NCI-H2196 treated with DMSO at 0.1 percent for 48 hours (cell line): ENCODE measurements around the gene CEP83.

ENCODE experiments used
- DNase-seq: peaks from one replicate; lab custom pipeline; 2025; ENCODE audit not compliant: unreplicated experiment; lab: John Stamatoyannopoulos, UW

Gene CEP83

DNA sequence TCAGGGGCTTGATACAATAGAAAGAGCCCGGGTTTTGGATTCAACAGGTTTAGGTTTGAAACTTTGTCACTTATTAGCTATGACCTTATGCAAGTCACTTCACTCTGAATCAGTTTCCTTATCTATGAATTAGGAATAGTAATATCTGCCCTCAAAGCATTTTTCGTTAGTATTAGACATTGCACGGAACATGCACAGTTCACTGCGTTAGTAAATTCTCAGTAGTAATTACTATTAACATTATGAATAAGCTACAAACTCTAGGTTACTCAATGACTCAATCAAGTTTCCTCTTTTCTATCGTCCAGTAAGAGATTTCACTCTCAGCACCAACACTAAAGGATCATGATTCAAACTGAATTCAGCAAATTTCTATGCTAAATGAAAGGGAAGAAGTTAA lies 150.3 kb downstream of the CEP83 start:
- no peak for DNase-seq

DNA sequence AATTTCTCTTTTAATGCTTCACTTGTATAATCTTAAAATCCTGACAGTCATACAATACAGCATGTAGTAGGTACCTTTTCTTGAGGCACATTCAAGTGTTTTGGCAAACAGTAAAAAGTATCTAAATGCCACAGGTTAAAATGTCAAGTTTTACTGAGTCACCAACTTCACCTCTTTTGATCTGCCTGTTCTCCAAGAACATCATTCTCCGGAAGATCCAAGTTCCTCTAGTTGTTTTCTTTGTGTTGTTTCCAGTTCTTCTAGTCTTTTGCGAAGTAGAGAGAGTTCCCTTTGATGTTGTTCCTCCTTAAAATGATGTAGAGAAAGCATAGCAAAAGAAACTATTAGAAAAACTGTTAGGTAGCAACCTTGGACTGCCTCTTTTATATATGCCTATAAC lies 151.1 kb downstream of the CEP83 start:
- no peak for DNase-seq

DNA sequence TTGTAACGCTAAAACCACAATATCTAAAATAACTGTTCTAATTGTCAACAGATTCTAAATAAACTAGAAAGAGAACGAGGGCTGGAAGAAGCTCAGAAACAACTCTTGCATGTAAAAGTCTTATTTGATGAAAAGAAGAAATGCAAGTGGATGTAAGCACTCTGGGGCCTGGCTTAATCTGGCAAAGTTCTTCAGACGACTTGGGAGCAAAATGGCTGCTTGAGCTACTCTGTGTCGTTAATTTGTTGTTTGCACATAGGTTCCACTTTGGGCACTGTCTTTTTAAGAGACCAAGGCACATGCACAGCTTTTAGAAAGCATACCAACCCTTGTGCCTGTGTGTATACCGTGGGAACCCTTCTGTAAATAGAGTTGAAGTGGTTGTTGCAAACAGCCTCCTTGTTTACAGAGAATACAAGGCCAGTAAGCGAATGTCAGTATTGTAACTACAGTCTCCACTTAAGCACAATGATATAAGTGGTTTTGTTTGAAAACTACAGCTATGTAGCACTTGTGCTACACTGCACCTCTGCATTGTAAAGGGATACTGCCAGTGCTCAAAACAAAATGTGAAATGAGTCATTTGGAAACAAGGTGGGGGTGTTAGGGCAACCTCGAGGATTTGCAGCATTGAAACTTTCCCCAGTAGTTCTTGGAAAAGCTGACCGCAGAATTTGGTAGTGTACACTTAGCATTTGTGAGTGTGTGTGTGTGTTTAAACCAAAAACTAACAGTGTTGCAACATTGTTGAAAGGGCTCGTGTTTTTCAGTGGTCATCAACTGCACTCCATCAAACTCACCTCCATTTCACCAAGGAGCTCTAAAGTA lies 154.3 kb downstream of the CEP83 start:
- no peak for DNase-seq

DNA sequence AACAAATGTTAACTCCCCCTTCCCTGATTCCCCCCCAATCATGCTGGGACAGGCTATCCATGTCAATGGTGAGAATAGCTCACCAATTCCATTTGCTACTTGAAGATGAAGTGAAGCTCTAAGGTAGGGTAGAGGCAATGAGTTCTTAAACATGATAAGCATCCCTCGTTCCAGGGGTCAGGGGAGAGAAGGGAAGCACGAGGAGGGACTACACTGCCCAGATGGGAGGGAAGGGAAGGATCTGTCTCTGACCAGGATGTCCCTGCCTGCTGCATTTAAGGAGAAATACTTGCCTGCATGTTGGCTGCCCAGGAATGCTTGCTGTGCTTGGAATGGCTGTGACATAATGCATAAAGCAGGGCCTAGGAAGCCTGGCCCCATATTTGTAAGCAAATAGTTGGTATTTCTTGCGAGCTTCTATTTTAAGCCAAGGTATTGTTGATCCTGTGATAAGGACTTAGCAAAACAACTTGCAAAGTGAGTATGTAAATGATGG lies 155.1 kb downstream of the CEP83 start:
- no peak for DNase-seq

DNA sequence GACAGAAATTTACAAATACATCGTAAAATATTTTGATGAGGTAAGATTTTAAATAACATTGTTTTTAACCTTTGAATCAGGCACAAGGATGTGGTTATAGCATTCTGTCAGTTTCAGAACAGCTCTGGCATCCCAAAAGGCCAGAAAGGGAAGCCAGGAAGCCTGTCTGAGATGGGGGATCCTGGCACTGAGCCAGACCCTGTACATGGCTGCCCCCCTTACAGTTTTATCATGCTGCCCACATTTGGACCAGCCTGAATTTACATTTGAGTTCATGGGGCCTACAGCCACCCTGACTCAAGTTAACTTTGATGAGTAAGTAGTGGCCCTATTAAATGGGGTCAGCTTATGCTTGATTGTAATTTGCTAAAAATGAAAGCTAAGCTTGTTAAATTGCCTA lies 155.7 kb downstream of the CEP83 start:
- no peak for DNase-seq

DNA sequence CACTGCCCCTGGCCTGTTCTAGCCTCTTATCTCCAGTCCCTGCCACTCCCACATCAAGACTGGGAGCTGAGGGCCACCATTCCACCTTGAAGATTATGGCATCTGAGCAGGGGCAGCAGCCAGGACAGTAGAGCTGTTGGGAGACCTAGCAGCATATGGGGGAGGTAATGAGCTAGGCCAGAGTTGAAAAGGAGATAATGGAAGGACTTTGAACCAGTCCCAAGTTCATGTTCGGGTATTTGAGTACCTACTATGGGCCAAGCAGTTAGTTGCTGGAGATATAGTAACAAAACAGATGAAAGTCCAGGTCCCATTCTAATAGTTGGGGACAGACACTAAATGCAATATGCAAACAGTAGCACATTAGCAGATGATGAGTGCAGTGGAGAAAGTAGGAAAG lies 159.8 kb downstream of the CEP83 start:
- DNase-seq = no peak

DNA sequence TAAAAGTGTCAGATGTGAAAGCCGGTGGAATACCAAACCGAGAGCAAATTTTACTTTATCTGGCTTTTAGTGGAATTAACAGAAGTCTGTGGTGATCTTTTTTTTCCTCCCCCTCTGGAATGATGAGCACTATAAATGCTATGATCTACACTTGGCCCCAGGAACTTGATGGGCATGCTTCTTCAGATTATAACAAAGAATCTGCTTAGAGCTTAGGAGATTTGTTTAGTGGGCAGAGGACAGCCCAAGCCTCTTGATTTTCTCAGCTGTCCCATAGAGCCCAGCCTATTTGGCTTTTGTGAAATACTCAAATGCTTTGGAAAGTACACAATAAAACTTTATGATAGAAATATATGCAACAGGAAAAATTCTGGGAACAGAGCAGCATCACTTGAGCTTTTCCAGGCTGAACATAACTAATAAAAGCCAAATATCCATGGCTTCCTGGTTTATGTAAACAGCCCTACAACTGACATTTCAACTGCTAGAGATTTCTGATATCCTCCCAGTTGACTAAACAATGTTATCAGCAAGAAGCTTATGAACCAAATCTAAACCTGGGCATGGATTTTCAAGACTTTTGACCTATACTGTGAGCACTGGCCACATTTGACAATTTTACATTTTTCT lies 161.7 kb downstream of the CEP83 start:
- DNase-seq = no peak

DNA sequence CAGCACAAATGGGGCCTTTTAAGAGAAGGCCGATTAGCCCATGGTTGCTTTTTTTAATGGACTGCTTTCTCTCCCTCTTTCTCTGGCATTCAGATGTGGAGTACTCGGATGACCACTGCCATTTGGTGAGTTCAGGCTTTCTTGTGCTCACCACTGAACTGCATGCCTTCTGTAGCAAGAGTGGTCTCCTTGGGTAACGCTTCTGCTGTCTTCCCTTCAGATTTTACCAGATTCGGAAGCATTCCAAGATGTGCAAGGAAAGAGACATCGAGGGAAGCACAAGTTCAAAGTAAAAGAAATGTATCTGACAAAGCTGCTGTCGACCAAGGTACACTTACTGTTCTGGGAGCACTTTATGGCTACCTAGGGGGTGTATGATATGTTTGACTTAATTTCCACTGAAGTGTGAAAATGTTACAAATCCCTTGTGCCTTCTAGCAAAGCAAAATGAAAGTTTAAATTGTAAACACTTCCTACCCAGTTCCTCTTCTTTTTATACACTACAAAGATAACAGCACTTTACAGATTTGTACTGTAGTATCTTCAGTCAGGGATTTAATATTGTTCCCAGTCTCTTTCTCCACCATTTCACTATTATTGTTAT lies 162.5 kb downstream of the CEP83 start:
- DNase-seq = no peak

DNA sequence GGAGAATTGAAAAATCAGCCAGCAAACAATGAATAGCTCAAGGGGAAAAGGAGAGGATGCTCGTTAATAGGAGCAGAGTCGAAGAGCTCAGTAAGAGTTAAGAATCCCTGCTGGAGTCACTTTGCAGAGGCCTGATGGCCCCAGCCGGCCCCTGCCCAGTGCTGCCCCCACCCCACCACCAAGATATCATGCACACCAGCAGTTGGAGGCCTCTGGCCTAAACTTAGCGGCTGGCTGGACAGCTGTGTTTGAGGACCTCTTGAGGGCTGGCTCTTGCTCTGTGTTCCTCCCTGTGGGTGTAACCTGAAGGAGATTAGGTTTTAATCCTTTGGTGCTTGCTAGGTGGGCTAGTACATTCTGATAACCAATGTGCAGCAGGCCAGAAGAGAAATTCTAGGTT lies 169.3 kb downstream of the CEP83 start:
- no peak for DNase-seq

DNA sequence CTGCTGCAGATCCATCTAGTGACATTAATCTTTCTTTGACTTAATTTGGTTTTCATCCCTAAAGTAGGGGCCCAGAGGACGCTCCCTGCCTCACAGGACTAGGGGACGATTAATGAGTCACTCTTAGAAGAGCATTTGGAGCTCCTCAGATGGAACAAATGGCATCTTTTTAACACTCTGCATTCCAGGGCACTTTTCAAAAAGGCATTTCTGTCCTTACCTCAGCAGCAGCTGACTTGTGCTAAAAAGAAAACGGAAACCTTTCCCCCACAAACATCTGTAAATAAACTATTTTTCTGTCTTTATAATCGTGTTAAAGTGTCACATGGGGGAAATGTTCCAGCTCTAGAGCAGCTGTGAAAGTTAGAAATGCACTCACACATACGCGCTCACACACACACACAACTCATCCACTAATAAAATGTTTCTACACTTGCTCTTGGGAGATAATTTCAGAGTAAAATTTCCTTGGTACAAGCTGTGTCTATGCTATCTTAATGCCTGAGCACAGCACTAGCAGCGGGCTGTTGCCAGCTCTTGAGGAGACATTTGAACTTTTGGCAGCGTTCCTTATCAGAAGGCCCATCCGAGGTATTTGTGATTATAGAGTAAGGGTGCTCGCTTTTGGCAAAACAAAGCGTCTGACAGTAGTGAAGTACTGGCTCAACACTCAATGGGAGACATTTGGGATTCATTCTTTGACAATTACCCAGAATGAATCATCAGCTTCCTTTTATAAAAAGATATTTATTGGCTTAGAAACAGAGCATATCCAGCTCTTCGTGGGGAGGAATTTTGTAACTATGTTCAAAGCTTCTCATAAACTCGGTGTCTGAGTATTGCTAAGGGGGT lies 170.0 kb downstream of the CEP83 start:
- no peak for DNase-seq

DNA sequence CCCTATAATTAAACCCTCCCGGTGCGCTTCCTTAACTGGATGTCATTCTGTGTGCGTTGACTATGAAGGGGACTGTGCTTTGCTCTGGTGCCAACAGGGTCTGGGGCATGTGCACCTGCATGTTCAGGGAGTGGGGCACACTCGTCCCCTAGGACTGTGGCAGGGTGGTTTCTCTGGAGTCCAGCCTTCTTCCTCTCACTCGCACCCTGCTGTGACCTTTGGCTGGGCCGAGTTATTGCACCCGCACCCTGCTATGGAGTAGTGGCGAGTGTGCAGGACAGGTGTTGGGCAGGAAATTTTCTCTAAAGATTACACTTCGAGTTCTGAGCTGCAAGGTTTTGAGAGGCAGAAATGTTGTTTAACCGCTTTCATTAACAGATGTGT lies 172.4 kb downstream of the CEP83 start:
- no peak for DNase-seq

DNA sequence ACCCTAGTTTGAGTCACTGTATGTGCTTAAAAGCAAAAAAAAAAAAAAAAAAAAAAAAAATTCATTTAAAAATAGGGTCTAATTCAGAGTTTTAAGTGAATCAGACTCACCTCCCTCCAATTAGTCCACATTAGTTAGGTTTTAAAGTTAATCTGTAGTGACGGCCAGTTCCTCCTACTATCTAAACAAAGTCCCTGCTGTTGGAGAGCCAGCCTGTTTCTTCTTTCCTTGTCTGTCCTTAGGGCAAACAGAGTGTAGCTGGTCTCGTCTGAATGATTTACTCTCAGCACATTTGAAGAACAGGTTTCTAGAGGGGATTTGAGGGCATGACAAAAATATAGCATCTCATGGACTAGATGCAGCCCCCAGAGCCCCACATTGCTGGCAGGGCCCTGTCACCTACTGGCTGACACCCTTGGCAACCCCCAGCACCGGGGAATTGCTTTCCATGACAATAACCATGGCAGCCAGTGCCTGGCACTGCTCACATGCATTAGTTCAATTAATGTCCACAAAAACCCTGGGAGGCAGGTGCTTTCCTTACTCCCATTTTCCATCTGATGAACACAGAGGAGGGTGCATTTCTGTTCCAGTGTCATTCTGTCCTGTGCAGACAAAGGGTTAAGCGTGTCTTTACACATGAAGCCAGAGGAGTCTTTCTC lies 173.0 kb downstream of the CEP83 start:
- no peak for DNase-seq

DNA sequence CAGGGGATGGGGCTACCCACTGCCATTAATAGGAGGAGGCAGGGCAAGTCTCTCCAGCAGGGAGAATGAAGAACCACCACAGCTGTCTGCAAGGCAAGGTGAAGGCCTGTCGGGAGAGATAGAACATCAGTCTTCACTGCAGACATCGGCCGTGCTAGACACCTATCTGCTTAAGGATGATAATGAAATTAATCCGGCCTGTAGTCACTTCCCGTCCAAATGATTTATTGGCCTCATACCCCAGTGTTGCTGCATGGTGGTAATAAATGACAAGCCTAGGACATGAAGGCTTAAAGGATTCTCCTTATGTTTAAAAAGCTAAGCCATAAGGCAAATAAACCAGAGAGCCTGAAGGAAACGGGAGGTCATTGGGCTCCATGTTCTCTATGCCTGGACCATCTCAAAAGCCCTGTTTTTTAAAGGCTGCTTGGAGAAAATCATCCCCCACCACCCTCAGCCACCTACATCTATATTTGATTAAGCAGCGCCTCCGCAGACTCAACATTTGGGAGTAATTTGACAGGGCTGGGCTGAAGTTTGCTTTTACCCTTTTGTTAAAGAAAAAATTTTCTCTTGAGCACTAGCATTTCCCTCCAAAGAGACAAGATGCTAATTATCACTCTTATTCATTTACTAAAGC lies 173.6 kb downstream of the CEP83 start:
- no peak for DNase-seq

DNA sequence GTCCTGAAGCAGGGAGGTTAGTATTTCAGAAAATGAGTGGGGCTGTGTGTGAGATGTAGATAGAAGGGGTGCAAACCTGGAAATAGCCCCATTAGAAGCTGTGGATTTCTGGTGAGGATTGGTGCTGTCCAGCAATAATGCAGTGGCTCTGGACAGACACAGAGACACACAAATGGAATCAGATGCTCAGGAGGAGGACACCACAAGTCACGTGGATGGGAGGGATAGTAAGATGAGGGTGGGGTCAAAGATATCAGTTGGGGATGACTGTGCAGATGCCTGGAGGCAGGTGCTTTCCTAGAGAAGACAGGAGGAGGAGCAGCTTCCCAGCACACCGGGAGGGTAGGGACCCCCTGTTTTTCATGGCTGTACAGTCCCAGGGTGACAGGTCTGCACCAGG lies 174.8 kb downstream of the CEP83 start:
- no peak for DNase-seq

DNA sequence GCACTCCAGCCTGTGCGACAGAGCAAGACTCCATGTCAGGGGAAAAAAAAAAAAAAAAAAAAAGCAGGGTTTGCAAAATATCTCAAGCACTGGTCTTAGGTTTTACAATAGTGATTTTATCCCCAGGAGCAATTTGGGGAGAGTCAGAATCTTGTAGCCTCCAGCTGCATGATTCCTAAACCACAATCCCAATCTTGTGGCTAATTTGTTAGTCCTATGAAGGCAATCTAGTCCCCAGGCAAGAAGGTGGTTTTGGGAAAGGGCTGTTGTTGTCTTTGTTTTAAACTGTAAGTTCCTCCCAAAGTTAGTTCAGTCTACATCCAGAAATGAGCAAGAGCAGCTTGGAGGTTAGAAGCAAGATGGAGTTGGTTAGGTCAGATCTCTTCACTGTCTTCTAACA lies 175.6 kb downstream of the CEP83 start:
- DNase-seq = no peak

DNA sequence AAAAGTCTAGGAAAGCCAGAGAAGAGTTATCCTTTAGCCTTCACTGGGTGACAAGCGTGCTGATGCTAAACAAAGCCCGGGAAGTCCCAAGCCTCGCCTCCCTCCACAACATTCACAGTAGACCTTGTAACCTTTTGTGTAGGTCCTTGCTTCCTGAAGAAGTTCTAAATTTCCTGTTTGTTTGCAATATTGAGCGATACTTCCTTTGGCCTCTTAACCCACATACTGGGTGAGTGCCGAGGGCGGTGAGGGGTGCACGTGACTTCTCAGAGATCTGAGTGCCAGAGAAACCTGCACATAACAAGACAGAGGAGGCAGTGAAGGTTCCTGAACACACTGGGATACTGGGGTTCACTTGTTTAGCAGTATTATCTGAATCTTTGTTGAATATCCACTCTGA lies 177.0 kb downstream of the CEP83 start:
- no peak for DNase-seq

DNA sequence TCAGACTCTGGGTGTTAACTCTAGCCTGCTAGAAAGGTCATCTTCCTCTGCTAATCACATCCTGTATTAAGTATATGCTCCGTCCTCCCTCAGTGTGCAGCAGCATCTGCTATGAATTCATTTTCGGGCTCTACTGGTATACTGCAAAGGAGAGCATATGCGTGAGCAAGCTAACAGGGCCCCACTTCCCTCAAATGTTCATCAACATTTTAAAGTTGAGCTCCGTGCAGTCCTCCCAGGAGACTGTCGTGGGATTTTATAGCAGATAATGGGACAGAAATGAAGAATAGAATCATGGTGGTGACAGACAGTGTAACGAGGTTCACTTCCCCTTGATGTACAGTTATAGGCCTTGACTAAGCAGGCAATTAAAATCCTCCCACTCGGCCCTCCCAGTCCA lies 179.6 kb downstream of the CEP83 start:
- DNase-seq = no peak

DNA sequence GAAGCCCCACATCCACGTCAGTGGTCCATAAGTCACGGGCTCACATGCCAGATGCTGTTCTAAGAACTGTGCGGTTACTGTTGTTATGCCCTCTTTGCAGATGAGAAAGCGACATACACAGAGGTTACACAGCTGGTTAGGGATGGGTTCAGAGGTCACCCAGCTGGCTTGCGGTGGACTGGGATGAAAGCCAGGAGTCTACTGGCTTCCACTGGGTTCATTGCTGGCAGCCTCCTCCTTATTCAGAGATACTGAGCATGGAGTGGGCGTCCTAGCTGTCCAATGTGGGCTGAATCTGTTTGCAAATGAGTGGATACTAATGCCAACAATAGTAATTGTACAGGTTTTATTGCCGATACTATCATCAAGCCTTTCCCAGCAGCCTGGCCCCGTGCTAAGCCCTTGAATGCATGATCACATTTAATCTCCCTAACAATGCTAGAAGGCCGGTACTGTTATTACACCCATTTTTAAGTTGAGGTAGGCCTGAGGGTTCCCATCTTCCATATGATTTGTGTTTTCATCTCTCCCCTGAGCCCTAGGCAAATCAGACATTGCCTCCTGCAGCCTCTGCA lies 182.2 kb downstream of the CEP83 start:
- DNase-seq = no peak

DNA sequence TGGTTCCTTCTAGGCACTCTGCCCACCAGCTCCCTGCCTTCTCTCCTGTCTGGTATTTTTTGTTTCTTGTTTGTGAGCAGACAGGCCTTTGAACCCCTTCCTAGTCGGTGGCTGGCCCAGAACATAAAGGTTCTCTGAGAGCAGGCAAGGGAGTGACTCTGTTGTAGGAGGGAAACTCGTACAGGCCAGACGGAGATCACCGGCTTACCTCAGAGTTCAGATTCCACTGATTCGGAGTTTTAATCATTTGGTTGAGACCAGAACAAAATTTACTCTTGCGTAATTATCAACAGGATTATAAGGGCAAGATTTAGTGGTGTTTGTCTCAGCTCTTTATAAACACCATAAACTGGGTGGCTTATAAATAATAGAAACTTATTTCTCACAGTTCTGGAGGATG lies 182.9 kb downstream of the CEP83 start:
- DNase-seq = no peak

DNA sequence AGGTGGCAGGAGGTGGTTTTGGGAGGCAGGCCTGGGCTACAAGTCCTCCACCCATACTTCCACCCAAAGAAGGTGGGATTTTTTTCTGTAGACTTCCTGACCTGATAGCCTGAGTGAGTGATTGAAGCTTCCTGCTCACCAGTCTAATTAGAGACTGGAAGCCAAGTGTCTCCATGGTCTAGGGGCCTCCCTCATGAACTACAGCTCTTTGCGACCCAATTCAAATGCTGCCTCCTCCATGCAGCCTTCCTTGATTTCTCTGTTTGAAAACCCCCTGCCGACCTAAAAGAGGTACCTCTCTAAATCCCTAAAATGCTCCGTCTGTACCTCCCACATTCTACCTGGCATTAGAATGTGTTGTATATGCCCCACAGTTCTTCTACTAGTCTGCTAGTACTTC lies 186.4 kb downstream of the CEP83 start:
- DNase-seq = no peak
